ENCODE data around the gene SWI5. TPM values are rescaled to one million over a fixed set of nuclear protein-coding genes. Genes with fewer than 3 reads are reported as not detected.

The SWI5 gene
- total RNA-seq, 4 donors from 2014 or later = 10.0 to 33.3 (median 25.2) TPM

DNA sequence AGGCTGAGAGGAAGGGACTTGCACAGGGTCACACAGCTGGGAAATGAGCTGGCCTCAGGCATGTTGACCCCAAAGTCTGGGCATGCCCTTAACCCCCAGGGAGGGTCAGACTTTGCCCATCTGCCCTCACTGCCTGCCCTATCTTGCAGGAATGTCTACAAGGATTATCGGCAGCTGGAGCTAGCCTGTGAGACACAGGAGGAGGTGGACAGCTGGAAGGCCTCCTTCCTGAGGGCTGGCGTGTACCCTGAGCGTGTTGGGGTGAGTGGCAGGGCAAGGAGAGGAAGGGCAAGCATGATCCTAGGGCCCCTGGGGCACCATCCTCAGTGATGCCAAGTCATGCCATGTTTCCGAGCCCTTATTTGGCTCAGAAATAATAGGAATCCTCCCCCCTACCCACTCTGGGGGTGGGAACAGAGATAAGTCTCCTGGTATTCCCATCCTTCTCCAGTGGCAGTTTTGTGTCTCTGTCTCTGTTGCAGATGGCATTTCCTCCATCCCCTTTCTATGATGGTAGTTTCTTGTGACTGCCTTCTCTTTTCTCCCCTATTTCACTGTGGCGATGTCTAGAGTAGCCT, 28.8 kb upstream of the SWI5 start:
- DNase-seq (ENCODE audit: low spot score) (no peak), ATAC-seq (ENCODE audit: low FRiP score) (no peak)
- no peak for TF ChIP-seq CTCF (IDR thresholded peaks at IDR 0.05)

- no peak for ATAC-seq (ENCODE audit: low FRiP score)
- DNase-seq (ENCODE audit: low spot score) = no peak
- no peak for TF ChIP-seq CTCF (IDR thresholded peaks at IDR 0.05)
Measured at GRCh38 chr9:128249558-128249907, 26.5 kb upstream of the SWI5 start.

DNA sequence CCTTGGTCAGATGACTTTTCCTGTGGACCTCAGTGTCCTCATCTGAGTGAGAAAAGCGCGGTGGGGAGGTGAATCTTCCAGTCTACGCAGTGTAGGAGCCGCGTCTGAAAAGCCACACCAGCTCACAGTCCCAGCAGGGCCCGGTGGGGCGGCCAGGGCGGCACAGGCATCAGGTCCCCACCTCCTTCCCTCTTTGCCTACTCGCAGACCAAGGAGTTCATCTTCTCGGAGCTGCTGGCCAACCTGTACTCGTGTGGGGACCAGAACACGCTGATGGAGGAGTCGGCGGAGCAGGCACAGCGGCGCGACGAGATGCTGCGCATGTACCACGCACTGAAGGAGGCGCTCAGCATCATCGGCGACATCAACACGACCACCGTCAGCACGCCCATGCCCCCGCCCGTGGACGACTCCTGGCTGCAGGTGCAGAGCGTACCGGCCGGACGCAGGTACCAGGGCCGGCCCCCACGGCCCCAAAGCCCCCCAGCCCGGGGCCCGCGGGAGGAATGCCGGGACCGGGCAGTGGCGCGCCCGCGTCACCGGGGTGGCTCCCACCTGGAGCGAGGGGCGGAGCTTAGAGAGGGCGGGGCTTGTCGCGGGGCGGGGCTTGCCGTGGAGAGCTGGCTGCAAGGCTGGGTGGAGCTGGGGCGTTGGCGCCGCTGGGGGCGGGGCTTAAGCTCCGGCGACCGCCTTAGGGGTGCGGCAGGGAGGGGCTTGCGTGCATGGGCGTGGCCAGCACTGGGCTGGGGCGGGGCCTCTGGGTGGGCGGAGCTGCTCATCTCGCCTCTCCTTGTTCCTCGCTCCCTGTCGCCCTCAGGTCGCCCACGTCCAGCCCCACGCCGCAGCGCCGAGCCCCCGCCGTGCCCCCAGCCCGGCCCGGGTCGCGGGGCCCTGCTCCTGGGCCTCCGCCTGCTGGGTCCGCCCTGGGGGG, 25.9 kb upstream of the SWI5 start:
- ATAC-seq (ENCODE audit: low FRiP score) = peak; percentile 70
- peak; percentile 54 for DNase-seq (ENCODE audit: low spot score)
- no peak for TF ChIP-seq CTCF (IDR thresholded peaks at IDR 0.05)

- ATAC-seq (ENCODE audit: low FRiP score) (no peak), DNase-seq (ENCODE audit: low spot score) (no peak)
- TF ChIP-seq CTCF (IDR thresholded peaks at IDR 0.05) = no peak
Measured at GRCh38 chr9:128250839-128251731, 25.0 kb upstream of the SWI5 start.

DNA sequence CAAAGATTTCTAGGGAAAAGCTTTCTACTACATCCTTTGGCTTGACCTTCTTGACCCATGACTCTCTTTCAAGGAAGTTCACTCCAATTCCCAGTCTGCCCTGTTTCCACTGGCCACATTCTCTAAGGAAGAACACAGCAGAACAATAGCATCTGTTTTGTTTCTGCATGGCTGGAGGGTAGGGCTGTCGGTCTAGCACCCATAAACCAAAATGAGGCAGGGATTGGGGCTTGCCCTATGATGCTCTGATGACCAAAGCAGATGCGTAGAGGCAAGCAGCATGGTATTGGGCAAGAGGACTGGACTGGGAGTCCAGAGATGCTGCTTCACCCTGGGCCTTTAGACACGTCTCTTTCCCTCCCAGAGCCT, 24.4 kb upstream of the SWI5 start:
- no peak for DNase-seq (ENCODE audit: low spot score)
- ATAC-seq (ENCODE audit: low FRiP score) = no peak
- TF ChIP-seq CTCF (IDR thresholded peaks at IDR 0.05) = no peak

DNA sequence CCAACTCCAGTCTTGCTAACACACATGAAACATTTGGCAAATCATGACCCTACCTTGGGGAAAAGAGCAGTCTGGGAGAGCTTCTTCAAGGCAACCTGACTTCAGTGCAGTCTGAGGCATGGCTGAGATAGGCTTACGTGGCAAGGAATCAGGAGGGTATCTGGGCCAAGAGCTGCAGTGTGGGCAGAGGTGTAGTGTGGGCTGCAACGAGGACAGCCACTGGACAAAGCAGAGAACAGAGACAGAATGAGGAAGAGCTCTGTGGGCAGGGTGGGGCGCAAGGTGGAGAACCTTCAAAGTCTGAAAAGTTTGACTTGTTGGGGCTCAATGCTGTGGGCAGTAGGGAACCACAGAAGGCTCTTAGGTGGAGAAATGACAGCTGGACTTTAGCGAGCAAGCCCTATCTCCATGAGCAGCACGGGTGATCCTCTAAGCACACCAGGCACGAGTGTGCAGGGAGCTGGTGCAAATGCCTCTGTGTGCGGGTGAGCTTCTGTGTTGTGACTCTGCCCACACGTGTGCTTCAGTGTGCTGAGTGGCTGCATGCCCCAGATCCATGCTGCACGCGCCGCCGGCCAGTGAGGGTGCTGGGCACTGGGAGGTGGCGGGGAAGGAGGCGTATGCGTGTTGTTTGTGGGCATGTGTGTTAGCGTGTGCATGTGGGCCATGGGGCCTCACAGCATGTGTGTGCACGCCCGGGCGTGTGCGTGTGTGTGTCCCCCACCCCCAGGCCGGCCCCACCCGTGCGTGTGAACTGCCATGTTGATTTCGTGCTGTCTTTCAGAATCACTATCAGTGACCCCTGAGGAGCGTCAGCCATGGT, 23.5 kb upstream of the SWI5 start:
- ATAC-seq (ENCODE audit: low FRiP score) (no peak), DNase-seq (ENCODE audit: low spot score) (no peak)
- TF ChIP-seq CTCF (IDR thresholded peaks at IDR 0.05) = no peak
